ENCODE measurements around the gene CDH4. TPM values are rescaled to one million over a fixed set of nuclear protein-coding genes. Genes with fewer than 3 reads are reported as not detected.

CDH4 gene
- total and polyA plus RNA-seq, 2 of the 8 experiments (the other 6 are each of a cell fraction or from before 2014, with no cell fraction given): 4.3 to 7.9 TPM

DNA sequence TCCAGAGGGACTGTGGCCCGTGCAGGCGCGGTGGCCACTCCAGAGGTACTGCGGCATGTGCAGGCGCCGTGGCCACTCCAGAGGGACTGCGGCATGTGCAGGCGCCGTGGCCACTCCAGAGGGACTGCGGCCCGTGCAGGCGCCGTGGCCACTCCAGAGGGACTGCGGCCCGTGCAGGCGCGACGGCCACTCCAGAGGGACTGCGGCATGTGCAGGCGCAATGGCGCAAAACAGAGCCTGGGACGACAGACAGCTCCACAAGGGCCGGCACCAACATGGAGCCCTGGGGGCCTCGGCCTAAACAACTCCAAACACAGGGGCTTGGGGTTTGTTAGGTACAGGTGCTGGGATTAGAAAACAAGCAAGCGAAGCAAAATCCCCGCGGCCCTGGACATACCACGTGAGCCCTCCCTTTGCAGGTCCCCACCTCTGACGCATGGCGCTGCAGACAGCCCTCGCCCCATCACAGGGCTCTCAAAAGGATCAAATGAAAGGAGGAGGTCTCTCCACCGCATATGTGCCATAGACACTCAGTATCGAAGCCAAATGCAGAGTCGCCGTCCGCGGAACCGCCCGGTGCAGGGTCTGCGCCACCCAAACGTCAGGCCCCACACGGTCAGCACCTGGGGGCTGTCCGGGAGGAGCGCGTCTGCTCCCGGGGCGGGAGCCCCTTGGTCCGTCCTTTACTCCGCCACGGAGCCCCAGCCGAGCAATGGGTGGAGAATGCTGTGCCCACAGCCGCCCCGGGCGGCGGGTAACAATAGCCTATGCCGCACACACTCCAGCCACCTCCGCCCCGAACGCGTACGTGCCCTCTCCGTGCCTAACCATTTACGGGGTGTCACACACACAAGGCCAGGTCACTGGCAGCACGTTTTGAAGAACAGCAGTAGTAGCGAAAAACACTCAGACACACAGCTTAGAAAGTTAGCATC, 727.9 kb downstream of the CDH4 start (continued):
- TF ChIP-seq, protein P1, sequence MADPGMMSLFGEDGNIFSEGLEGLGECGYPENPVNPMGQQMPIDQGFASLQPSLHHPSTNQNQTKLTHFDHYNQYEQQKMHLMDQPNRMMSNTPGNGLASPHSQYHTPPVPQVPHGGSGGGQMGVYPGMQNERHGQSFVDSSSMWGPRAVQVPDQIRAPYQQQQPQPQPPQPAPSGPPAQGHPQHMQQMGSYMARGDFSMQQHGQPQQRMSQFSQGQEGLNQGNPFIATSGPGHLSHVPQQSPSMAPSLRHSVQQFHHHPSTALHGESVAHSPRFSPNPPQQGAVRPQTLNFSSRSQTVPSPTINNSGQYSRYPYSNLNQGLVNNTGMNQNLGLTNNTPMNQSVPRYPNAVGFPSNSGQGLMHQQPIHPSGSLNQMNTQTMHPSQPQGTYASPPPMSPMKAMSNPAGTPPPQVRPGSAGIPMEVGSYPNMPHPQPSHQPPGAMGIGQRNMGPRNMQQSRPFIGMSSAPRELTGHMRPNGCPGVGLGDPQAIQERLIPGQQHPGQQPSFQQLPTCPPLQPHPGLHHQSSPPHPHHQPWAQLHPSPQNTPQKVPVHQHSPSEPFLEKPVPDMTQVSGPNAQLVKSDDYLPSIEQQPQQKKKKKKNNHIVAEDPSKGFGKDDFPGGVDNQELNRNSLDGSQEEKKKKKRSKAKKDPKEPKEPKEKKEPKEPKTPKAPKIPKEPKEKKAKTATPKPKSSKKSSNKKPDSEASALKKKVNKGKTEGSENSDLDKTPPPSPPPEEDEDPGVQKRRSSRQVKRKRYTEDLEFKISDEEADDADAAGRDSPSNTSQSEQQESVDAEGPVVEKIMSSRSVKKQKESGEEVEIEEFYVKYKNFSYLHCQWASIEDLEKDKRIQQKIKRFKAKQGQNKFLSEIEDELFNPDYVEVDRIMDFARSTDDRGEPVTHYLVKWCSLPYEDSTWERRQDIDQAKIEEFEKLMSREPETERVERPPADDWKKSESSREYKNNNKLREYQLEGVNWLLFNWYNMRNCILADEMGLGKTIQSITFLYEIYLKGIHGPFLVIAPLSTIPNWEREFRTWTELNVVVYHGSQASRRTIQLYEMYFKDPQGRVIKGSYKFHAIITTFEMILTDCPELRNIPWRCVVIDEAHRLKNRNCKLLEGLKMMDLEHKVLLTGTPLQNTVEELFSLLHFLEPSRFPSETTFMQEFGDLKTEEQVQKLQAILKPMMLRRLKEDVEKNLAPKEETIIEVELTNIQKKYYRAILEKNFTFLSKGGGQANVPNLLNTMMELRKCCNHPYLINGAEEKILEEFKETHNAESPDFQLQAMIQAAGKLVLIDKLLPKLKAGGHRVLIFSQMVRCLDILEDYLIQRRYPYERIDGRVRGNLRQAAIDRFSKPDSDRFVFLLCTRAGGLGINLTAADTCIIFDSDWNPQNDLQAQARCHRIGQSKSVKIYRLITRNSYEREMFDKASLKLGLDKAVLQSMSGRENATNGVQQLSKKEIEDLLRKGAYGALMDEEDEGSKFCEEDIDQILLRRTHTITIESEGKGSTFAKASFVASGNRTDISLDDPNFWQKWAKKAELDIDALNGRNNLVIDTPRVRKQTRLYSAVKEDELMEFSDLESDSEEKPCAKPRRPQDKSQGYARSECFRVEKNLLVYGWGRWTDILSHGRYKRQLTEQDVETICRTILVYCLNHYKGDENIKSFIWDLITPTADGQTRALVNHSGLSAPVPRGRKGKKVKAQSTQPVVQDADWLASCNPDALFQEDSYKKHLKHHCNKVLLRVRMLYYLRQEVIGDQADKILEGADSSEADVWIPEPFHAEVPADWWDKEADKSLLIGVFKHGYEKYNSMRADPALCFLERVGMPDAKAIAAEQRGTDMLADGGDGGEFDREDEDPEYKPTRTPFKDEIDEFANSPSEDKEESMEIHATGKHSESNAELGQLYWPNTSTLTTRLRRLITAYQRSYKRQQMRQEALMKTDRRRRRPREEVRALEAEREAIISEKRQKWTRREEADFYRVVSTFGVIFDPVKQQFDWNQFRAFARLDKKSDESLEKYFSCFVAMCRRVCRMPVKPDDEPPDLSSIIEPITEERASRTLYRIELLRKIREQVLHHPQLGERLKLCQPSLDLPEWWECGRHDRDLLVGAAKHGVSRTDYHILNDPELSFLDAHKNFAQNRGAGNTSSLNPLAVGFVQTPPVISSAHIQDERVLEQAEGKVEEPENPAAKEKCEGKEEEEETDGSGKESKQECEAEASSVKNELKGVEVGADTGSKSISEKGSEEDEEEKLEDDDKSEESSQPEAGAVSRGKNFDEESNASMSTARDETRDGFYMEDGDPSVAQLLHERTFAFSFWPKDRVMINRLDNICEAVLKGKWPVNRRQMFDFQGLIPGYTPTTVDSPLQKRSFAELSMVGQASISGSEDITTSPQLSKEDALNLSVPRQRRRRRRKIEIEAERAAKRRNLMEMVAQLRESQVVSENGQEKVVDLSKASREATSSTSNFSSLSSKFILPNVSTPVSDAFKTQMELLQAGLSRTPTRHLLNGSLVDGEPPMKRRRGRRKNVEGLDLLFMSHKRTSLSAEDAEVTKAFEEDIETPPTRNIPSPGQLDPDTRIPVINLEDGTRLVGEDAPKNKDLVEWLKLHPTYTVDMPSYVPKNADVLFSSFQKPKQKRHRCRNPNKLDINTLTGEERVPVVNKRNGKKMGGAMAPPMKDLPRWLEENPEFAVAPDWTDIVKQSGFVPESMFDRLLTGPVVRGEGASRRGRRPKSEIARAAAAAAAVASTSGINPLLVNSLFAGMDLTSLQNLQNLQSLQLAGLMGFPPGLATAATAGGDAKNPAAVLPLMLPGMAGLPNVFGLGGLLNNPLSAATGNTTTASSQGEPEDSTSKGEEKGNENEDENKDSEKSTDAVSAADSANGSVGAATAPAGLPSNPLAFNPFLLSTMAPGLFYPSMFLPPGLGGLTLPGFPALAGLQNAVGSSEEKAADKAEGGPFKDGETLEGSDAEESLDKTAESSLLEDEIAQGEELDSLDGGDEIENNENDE (IDR thresholded peaks at IDR 0.05; ENCODE audit: insufficient replicate concordance, low read length): no peak
- TF ChIP-seq CHD2 (IDR thresholded peaks at IDR 0.05; ENCODE audit: low read length) (no peak), HDAC2 (IDR thresholded peaks at IDR 0.05; ENCODE audit: borderline replicate concordance in 1 of 2, low read depth in 2 of 2, low read length in 2 of 2) (no peak), BRCA1 (IDR thresholded peaks at IDR 0.05; ENCODE audit: low read depth, low read length) (no peak), YY1 (IDR thresholded peaks at IDR 0.05; ENCODE audit: low read depth, low read length) (no peak), KDM4A (IDR thresholded peaks at IDR 0.05; ENCODE audit: low read depth, low read length, severe bottlenecking) (no peak), PHF8 (conservative IDR thresholded peaks at IDR 0.05; ENCODE audit: low read depth, low read length) (no peak), CBX5 (IDR thresholded peaks at IDR 0.05; ENCODE audit: low read depth, low read length) (no peak), MAFK (IDR thresholded peaks at IDR 0.05; ENCODE audit: low read depth, low read length) (no peak)

Data from H1 (cell line).